ENCODE measurements around the gene CEP19.

GRCh38 chr3:196695849-196696226, 16.2 kb downstream of the CEP19 start:
- TF ChIP-seq SP1 (IDR thresholded peaks at IDR 0.05) (no peak), CTCF (IDR thresholded peaks at IDR 0.05; ENCODE audit: low read depth, low read length, missing input control) (no peak), ATF3 (IDR thresholded peaks at IDR 0.05) (no peak), MAX (IDR thresholded peaks at IDR 0.05) (no peak), REST (IDR thresholded peaks at IDR 0.05) (no peak), RXRA (IDR thresholded peaks at IDR 0.05) (no peak)
